Neural progenitor cell (in vitro differentiated cells): ENCODE data around the gene BMP2K.

Experiments
- CTCF ChIP-seq: fragments of 200-600 bp; sonication (generic); IDR thresholded peaks from 2 replicates; pipeline ENCODE4 v1.5.1; 2017; ENCODE audit warnings: antibody characterized with exemption, mild to moderate bottlenecking
- EZH2 ChIP-seq: fragments of 200-600 bp; sonication (generic); IDR thresholded peaks from 2 replicates; pipeline ENCODE4 v1.6.1; 2017; ENCODE audit warnings: antibody characterized with exemption, mild to moderate bottlenecking, moderate library complexity
- EZH2phosphoT487 ChIP-seq: fragments of 200-600 bp; sonication (generic); IDR thresholded peaks from 2 replicates; pipeline ENCODE4 v1.6.1; 2017; ENCODE audit warnings: antibody characterized with exemption

- TF ChIP-seq EZH2phosphoT487: no peak
- no peak for TF ChIP-seq CTCF
- no peak for TF ChIP-seq EZH2
Observed at GRCh38 chr4:78876568-78877320, 100.6 kb downstream of the BMP2K start.
